AG04450 (cell line): ENCODE measurements around the gene VSIR. TPM values are rescaled to one million over a fixed set of nuclear protein-coding genes. Genes with fewer than 3 reads are reported as not detected.

Experiments used
- CTCF ChIA-PET: fragments of 300-600, 350-600 bp; formaldehyde crosslinking; extraction: SDS; loops from one replicate; lab custom pipeline; 2022; ENCODE audit warnings: antibody characterized with exemption, inconsistent platforms; lab: Charles Lee
- POLR2A ChIA-PET: fragments of 350-600 bp; formaldehyde crosslinking; extraction: SDS; loops from one replicate; lab custom pipeline; 2021; ENCODE audit warnings: antibody characterized with exemption, inconsistent platforms; lab: Yijun Ruan, JAX
- DNase-seq: peaks from one replicate; pipeline ENCODE4 v3.0.0-alpha.2; 2011; ENCODE audit warnings: low read depth, low spot score
- H3K27ac ChIP-seq: one replicate; pipeline ENCODE4 v1.5.1; 2012; ENCODE audit warnings: low read depth, low read length, control low read depth
- H3K27me3 ChIP-seq: one replicate; pipeline ENCODE4 v1.6.0; 2012; ENCODE audit warnings: low read length; ENCODE audit not compliant: control insufficient read depth, insufficient read depth
- H3K4me3 ChIP-seq: 2 replicates; pipeline ENCODE4 v1.5.1; 2011; ENCODE audit warnings: mild to moderate bottlenecking, low read depth, low read length, control low read depth
- H3K9me3 ChIP-seq: 2 replicates; pipeline ENCODE4 v1.5.1; 2012; ENCODE audit warnings: low read length; ENCODE audit not compliant: control insufficient read depth, insufficient read depth
- CTCF ChIP-seq: IDR thresholded peaks from 2 replicates; pipeline ENCODE4 v1.5.1; 2011; ENCODE audit warnings: low read depth, low read length, control low read depth, inconsistent platforms
- polyA plus RNA-seq: library from polyadenylated mRNA; depleted of rRNA; stranded (reverse); fragments of >200 nt; gene quantifications from 2 replicates; pipeline ENCODE4 v1.2.3, GENCODE V29; 2011

Gene VSIR
- polyA plus RNA-seq, 1 experiment: 22.1 TPM

- Histone ChIP-seq H3K27ac (no peak overlapping the region), H3K27me3 (peaks cover 21% of the 10 kb centered on the region), H3K4me3 (no peak overlapping the region), H3K9me3 (peaks cover 2% of the 10 kb centered on the region; the same call in 1 of the 2 replicates)
- TF ChIP-seq CTCF: no peak
- ChIA-PET POLR2A (no interaction called here), CTCF (no interaction called here)
- DNase-seq: no peak
Observed at GRCh38 chr10:71737001-71737833, 36.1 kb downstream of the VSIR start.

DNA sequence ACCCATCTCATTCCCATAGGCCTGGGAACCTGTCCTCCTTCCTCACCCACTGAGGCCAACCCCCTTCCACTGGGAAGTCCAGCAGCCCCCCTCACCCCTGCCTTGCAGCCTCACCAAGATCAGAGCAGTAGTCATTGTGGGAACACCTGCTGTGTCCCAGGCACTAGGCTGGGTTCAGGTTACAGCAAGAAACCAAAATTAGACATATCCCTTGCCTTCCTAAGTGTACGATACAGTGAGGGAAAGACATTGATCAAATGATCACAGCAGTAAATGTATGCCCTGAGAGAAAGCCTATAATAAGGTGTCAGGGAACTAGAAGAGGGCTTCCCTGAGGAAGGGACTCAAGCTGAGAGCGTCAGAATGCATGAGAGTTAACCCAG is 36.8 kb downstream of the VSIR start:
- POLR2A ChIA-PET: no interaction called here
- CTCF ChIA-PET: no interaction called here
- no peak overlapping the region for H3K27ac ChIP-seq

GRCh38 chr10:71735709-71736569 is 37.4 kb downstream of the VSIR start:
- DNase-seq: no peak
- TF ChIP-seq CTCF: no peak
- no peak overlapping the region for H3K27ac ChIP-seq
- H3K9me3 ChIP-seq: no peaks in the 10 kb centered on the region; the same call in 1 of the 2 replicates
- no peak overlapping the region for H3K4me3 ChIP-seq
- peaks cover 25% of the 10 kb centered on the region for H3K27me3 ChIP-seq
- CTCF ChIA-PET: no interaction called here
- POLR2A ChIA-PET: no interaction called here

More for the DNA sequence above, 36.8 kb downstream of the VSIR start:
- Histone ChIP-seq H3K4me3 (no peak overlapping the region), H3K27me3 (peaks cover 24% of the 10 kb centered on the region), H3K9me3 (peaks cover under 1% of the 10 kb centered on the region; the same call in 1 of the 2 replicates)
- no peak for DNase-seq
- TF ChIP-seq CTCF: no peak

- Histone ChIP-seq H3K27ac (no peak overlapping the region), H3K27me3 (peaks cover 29% of the 10 kb centered on the region), H3K9me3 (no peaks in the 10 kb centered on the region; the same call in 1 of the 2 replicates), H3K4me3 (no peak overlapping the region)
- DNase-seq: no peak
- ChIA-PET CTCF (interaction anchor here (0.5 kb wide), 1 partner anchor 423 kb away, joined by 4 read pairs; no protein-coding TSS in a partner anchor), POLR2A (no interaction called here)
- TF ChIP-seq CTCF: no peak
Observed at GRCh38 chr10:71734797-71735196, 38.5 kb downstream of the VSIR start.
